SK-N-SH (cell line): ENCODE results near the gene MRPL51. TPM values are rescaled to one million over a fixed set of nuclear protein-coding genes. Genes with fewer than 3 reads are reported as not detected.

Experiments used
- CTCF ChIA-PET: fragments of 300-600, 350-600 bp; formaldehyde crosslinking; extraction: SDS; loops from one replicate; lab custom pipeline; 2021; lab: Yijun Ruan, JAX
- POLR2A ChIA-PET: fragments of 350-600 bp; sonication (Branson Sonifier 250); formaldehyde crosslinking; extraction: SDS; loops from one replicate; lab custom pipeline; 2020; ENCODE audit warnings: antibody characterized with exemption, inconsistent platforms; lab: Yijun Ruan, JAX
- DNase-seq: peaks from one replicate; pipeline ENCODE4 v3.0.0; 2012
- H2AFZ ChIP-seq: fragments of 200-600 bp; sonication (generic); 2 replicates; pipeline ENCODE4 v1.8.1; 2016; ENCODE audit warnings: antibody characterized with exemption, mild to moderate bottlenecking, low read depth
- H3F3A ChIP-seq: fragments of 200-600 bp; sonication (generic); replicated peaks from 2 replicates; pipeline ENCODE3; 2016; ENCODE audit warnings: antibody characterized with exemption, mild to moderate bottlenecking; ENCODE audit not compliant: insufficient read depth
- H3K27ac ChIP-seq, 2 experiments: fragments of 200-500 bp in 1 of 2; fragments of 200-600 bp in 1 of 2; sonication (Bioruptor generic) in 1 of 2; sonication (generic), shearing (Covaris generic) in 1 of 2; 2 replicates each; pipeline versions ENCODE4 v1.5.1 to v1.6.1; 2014 to 2016; ENCODE audit warnings: low read depth in 2 of 2, inconsistent platforms in 1 of 2, low read length in 1 of 2, mild to moderate bottlenecking in 1 of 2, mixed read lengths in 1 of 2
- H3K27me3 ChIP-seq: fragments of 200-600 bp; sonication (generic), shearing (Covaris generic); 2 replicates; pipeline ENCODE4 v1.6.1; 2016; ENCODE audit warnings: mixed run types; ENCODE audit not compliant: insufficient read depth
- H3K36me3 ChIP-seq, 2 experiments: fragments of 200-500 bp in 1 of 2; fragments of 200-600 bp in 1 of 2; sonication (Bioruptor generic) in 1 of 2; sonication (generic) in 1 of 2; replicated peaks in 1 of 2; 2 replicates each; pipeline versions ENCODE3 to v1.5.1; 2014 to 2016; ENCODE audit warnings: low read length in 1 of 2, mild to moderate bottlenecking in 1 of 2; ENCODE audit not compliant: insufficient read depth in 2 of 2, control insufficient read depth in 1 of 2
- H3K4me1 ChIP-seq, 2 experiments: fragments of 200-500 bp in 1 of 2; fragments of 200-600 bp in 1 of 2; sonication (Bioruptor generic) in 1 of 2; sonication (generic), shearing (Covaris generic) in 1 of 2; 2 replicates each; pipeline versions ENCODE4 v1.5.1 to v1.6.1; 2014 to 2016; ENCODE audit warnings: low read depth in 1 of 2, low read length in 1 of 2, mixed run types in 1 of 2; ENCODE audit not compliant: insufficient read depth in 2 of 2, control insufficient read depth in 1 of 2
- H3K4me2 ChIP-seq: fragments of 200-600 bp; sonication (generic), shearing (Covaris generic); 2 replicates; pipeline ENCODE4 v1.6.1; 2017; ENCODE audit warnings: mixed run types
- H3K4me3 ChIP-seq, 2 experiments: fragments of 200-500 bp in 1 of 2; fragments of 200-600 bp in 1 of 2; sonication (Bioruptor generic) in 1 of 2; sonication (generic), shearing (Covaris generic) in 1 of 2; 2 replicates each; pipeline versions ENCODE4 v1.5.1 to v1.8.1; 2014 to 2016; ENCODE audit warnings: low read depth in 2 of 2, inconsistent platforms in 1 of 2, low read length in 1 of 2, mild to moderate bottlenecking in 1 of 2, mixed read lengths in 1 of 2, moderate library complexity in 1 of 2
- H3K79me2 ChIP-seq: fragments of 200-600 bp; sonication (generic); 2 replicates; pipeline ENCODE4 v1.8.1; 2017; ENCODE audit warnings: mild to moderate bottlenecking; ENCODE audit not compliant: insufficient read depth
- H3K9ac ChIP-seq: fragments of 200-600 bp; sonication (generic); 2 replicates; pipeline ENCODE4 v1.6.1; 2017; ENCODE audit warnings: mixed run types
- H3K9me2 ChIP-seq: fragments of 200-600 bp; sonication (generic); 2 replicates; pipeline ENCODE4 v1.6.1; 2017; ENCODE audit warnings: mixed run types
- H3K9me3 ChIP-seq: fragments of 200-600 bp; sonication (generic); 2 replicates; pipeline ENCODE4 v1.6.1; 2017; ENCODE audit warnings: mixed run types, mild to moderate bottlenecking, moderate library complexity
- H4K20me1 ChIP-seq: fragments of 200-600 bp; sonication (generic); 2 replicates; pipeline ENCODE4 v1.6.1; 2017; ENCODE audit warnings: mild to moderate bottlenecking, mixed run types; ENCODE audit not compliant: insufficient read depth
- EZH2phosphoT487 ChIP-seq: fragments of 200-600 bp; sonication (generic); IDR thresholded peaks from 2 replicates; pipeline ENCODE4 v1.6.1; 2017; ENCODE audit warnings: low read depth, mixed run types, mild to moderate bottlenecking, antibody characterized with exemption, moderate library complexity, borderline replicate concordance
- FOXJ3 ChIP-seq: sonication (generic); formaldehyde crosslinking; IDR thresholded peaks from 2 replicates; pipeline ENCODE4 v1.5.1; 2020; ENCODE audit warnings: mild to moderate bottlenecking, missing genetic modification reagents
- FOXM1 ChIP-seq: IDR thresholded peaks from 2 replicates; pipeline ENCODE4 v1.4.0; 2012; ENCODE audit warnings: low read depth, mild to moderate bottlenecking
- GABPA ChIP-seq: IDR thresholded peaks from 2 replicates; pipeline ENCODE4 v1.4.0; 2012; ENCODE audit warnings: low read depth, mild to moderate bottlenecking
- GATA2 ChIP-seq: sonication (generic); formaldehyde crosslinking; IDR thresholded peaks from 2 replicates; pipeline ENCODE4 v1.5.0; 2020; ENCODE audit warnings: mild to moderate bottlenecking, missing genetic modification reagents
- NFIC ChIP-seq: IDR thresholded peaks from 2 replicates; pipeline ENCODE4 v1.4.0; 2012; ENCODE audit warnings: borderline replicate concordance
- NRF1 ChIP-seq: IDR thresholded peaks from 2 replicates; pipeline ENCODE4 v1.6.1; 2012; ENCODE audit warnings: low read depth, mild to moderate bottlenecking, low read length
- RCOR1 ChIP-seq: fragments of 150-350 bp; IDR thresholded peaks from 2 replicates; pipeline ENCODE4 v1.6.1; 2017; ENCODE audit warnings: antibody characterized with exemption, low read length
- RFX5 ChIP-seq: IDR thresholded peaks from 2 replicates; pipeline ENCODE4 v1.6.1; 2012; ENCODE audit warnings: mild to moderate bottlenecking, improper control_type of control experiment, low read length
- RXRA ChIP-seq: IDR thresholded peaks from 2 replicates; pipeline ENCODE4 v1.4.0; 2012; ENCODE audit warnings: low read depth, mild to moderate bottlenecking, borderline replicate concordance
- SMC3 ChIP-seq: IDR thresholded peaks from 2 replicates; pipeline ENCODE4 v1.6.1; 2012; ENCODE audit warnings: low read depth, low read length, improper control_type of control experiment
- TAF1 ChIP-seq: IDR thresholded peaks from 2 replicates; pipeline ENCODE4 v1.6.1; 2012; ENCODE audit warnings: low read depth, mild to moderate bottlenecking, low read length, moderate library complexity, borderline replicate concordance
- TCF12 ChIP-seq: IDR thresholded peaks from 2 replicates; pipeline ENCODE4 v1.4.0; 2012
- TEAD4 ChIP-seq: IDR thresholded peaks from 2 replicates; pipeline ENCODE4 v1.4.0; 2012; ENCODE audit warnings: mild to moderate bottlenecking, borderline replicate concordance; ENCODE audit not compliant: insufficient read depth
- YY1 ChIP-seq: IDR thresholded peaks from 2 replicates; pipeline ENCODE4 v1.4.0; 2012; ENCODE audit warnings: low read depth, mild to moderate bottlenecking
- WGBS: methylation state at CpG from one replicate; pipeline ENCODE4 v1.1.6; 2017; ENCODE audit warnings: low lambda C conversion rate; 5-methylcytosine and 5-hydroxymethylcytosine counted together
- polyA plus RNA-seq, 3 experiments: library from polyadenylated mRNA; depleted of rRNA; stranded (reverse); fragments of >200 nt; gene quantifications; 2 replicates each; pipeline ENCODE4 v1.2.3, GENCODE V29; 2012
- TF ChIP-seq, protein P1 (sequence below): IDR thresholded peaks from 2 replicates; pipeline ENCODE4 v1.4.0; 2012; ENCODE audit warnings: low read depth, borderline replicate concordance

The MRPL51 gene
- polyA plus RNA-seq, 1 of the 3 experiments (the other 2 are of a cell fraction) = 189 TPM

DNA sequence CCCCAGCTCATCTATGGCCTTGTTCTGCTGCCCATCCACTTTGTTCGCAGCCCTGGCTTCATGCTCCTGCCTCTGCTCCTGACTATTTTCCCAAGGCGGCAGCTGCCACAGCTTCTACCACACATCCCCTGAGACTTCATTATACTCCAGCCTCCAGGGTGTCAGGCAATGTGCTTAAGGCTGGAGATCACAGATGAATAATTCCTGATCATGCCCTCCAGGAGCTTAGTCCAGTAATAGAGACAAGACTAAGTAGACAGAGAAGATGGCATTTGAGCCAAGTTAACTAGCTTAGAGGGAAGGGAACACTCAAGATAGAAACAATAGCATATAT is 34.1 kb downstream of the MRPL51 start:
- Histone ChIP-seq H4K20me1 (no peaks in the 10 kb centered on the region), H3K4me3 (no peak overlapping the region), H3K9ac (no peak overlapping the region), H3K79me2 (no peaks in the 10 kb centered on the region), H3K27me3 (no peaks in the 10 kb centered on the region), H3K4me2 (no peak overlapping the region), H3K9me3 (no peaks in the 10 kb centered on the region), H3K36me3 (peaks cover 28 to 52% of the 10 kb centered on the region in 2 experiments), H3K9me2 (no peaks in the 10 kb centered on the region), H3K27ac (no peak overlapping the region), H3F3A (peaks cover 14% of the 10 kb centered on the region), H2AFZ (no peak overlapping the region), H3K4me1 (no peaks in the 10 kb centered on the region)
- no peak for DNase-seq
- WGBS = 93% methylated on average over 2 of the region's 2 CpGs
- POLR2A ChIA-PET = no interaction called here
- CTCF ChIA-PET = interaction anchor here (1.3 to 2.2 kb wide), 3 partner anchors 15 to 133 kb away, joined by 5 to 10 read pairs (median 6); no protein-coding TSS in a partner anchor
- no peak for TF ChIP-seq RXRA
- TF ChIP-seq FOXM1 = no peak
- no peak for TF ChIP-seq GABPA
- TF ChIP-seq NRF1 = no peak
- no peak for TF ChIP-seq TCF12
- TF ChIP-seq TEAD4 = no peak
- no peak for TF ChIP-seq GATA2 (CRISPR knock-in tag)
- no peak for TF ChIP-seq RCOR1
- TF ChIP-seq TAF1 = no peak
- TF ChIP-seq FOXJ3 (CRISPR knock-in tag) = no peak
- no peak for TF ChIP-seq EZH2phosphoT487
- no peak for TF ChIP-seq YY1

GRCh38 chr12:6458281-6459003 is 34.6 kb downstream of the MRPL51 start:
- CTCF ChIA-PET = interaction anchor here (1.3 to 2.2 kb wide), 3 partner anchors 15 to 132 kb away, joined by 5 to 10 read pairs (median 6); no protein-coding TSS in a partner anchor
- no peaks in the 10 kb centered on the region for H3K79me2 ChIP-seq
- peaks cover 27 to 47% of the 10 kb centered on the region in 2 experiments for H3K36me3 ChIP-seq
- no peaks in the 10 kb centered on the region for H4K20me1 ChIP-seq
- no peak overlapping the region for H3K27ac ChIP-seq
- no peaks in the 10 kb centered on the region; a peak in 1 of 4 replicates for H3K4me1 ChIP-seq
- TF ChIP-seq SMC3 = no peak
- TF ChIP-seq, protein P1, sequence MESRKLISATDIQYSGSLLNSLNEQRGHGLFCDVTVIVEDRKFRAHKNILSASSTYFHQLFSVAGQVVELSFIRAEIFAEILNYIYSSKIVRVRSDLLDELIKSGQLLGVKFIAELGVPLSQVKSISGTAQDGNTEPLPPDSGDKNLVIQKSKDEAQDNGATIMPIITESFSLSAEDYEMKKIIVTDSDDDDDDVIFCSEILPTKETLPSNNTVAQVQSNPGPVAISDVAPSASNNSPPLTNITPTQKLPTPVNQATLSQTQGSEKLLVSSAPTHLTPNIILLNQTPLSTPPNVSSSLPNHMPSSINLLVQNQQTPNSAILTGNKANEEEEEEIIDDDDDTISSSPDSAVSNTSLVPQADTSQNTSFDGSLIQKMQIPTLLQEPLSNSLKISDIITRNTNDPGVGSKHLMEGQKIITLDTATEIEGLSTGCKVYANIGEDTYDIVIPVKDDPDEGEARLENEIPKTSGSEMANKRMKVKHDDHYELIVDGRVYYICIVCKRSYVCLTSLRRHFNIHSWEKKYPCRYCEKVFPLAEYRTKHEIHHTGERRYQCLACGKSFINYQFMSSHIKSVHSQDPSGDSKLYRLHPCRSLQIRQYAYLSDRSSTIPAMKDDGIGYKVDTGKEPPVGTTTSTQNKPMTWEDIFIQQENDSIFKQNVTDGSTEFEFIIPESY = no peak
- TF ChIP-seq FOXM1 = no peak
- TF ChIP-seq GATA2 (CRISPR knock-in tag) = no peak
- TF ChIP-seq TEAD4 = no peak
- TF ChIP-seq RFX5 = no peak
- no peak for TF ChIP-seq FOXJ3 (CRISPR knock-in tag)
- no peak for TF ChIP-seq GABPA
- no peak for TF ChIP-seq RXRA
- no peak for TF ChIP-seq NFIC
- no peak overlapping the region for H2AFZ ChIP-seq
- no peaks in the 10 kb centered on the region for H3K9me3 ChIP-seq
- H3K9me2 ChIP-seq = no peaks in the 10 kb centered on the region
- no peaks in the 10 kb centered on the region for H3K27me3 ChIP-seq
- H3K4me2 ChIP-seq = no peak overlapping the region
- DNase-seq = no peak
- POLR2A ChIA-PET = no interaction called here
- no peak overlapping the region for H3K9ac ChIP-seq
- H3F3A ChIP-seq = peaks cover 14% of the 10 kb centered on the region
- 96% methylated on average over 14 of the region's 14 CpGs for WGBS
- H3K4me3 ChIP-seq = no peak overlapping the region
